ENCODE data around the gene SLC8A1. TPM values are rescaled to one million over a fixed set of nuclear protein-coding genes. Genes with fewer than 3 reads are reported as not detected.

The SLC8A1 gene
- total and polyA plus RNA-seq, 8 donors, result 0.31 to 105 (median 14.0) TPM

GRCh38 chr2:40168546-40168945, 283.3 kb downstream of the SLC8A1 start:
- DNase-seq, result no peak
- Histone ChIP-seq H3K9me3 (no peaks in the 10 kb centered on the region), H3K4me3 (no peak overlapping the region), H3K27ac (no peak overlapping the region), H3K27me3 (no peaks in the 10 kb centered on the region), H3K36me3 (no peaks in the 10 kb centered on the region), H3K4me1 (peaks cover 12 to 31% (median 14%) of the 10 kb centered on the region in 4 donors)
- 0 to 61% (median 27%) methylated on average over 1 of the region's 1 CpG for whole genome bisulfite sequencing, 5 donors
- intact Hi-C loops (cut with DNase I; ENCODE audit: low total_unique reads), result no loop called here
- TF ChIP-seq EP300 (IDR thresholded peaks at IDR 0.05) (no peak), POLR2A (IDR thresholded peaks at IDR 0.05) (no peak), POLR2AphosphoS5 (IDR thresholded peaks at IDR 0.05) (no peak)
- TF ChIP-seq, protein P1, sequence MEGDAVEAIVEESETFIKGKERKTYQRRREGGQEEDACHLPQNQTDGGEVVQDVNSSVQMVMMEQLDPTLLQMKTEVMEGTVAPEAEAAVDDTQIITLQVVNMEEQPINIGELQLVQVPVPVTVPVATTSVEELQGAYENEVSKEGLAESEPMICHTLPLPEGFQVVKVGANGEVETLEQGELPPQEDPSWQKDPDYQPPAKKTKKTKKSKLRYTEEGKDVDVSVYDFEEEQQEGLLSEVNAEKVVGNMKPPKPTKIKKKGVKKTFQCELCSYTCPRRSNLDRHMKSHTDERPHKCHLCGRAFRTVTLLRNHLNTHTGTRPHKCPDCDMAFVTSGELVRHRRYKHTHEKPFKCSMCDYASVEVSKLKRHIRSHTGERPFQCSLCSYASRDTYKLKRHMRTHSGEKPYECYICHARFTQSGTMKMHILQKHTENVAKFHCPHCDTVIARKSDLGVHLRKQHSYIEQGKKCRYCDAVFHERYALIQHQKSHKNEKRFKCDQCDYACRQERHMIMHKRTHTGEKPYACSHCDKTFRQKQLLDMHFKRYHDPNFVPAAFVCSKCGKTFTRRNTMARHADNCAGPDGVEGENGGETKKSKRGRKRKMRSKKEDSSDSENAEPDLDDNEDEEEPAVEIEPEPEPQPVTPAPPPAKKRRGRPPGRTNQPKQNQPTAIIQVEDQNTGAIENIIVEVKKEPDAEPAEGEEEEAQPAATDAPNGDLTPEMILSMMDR (IDR thresholded peaks at IDR 0.05), result no peak

DNA sequence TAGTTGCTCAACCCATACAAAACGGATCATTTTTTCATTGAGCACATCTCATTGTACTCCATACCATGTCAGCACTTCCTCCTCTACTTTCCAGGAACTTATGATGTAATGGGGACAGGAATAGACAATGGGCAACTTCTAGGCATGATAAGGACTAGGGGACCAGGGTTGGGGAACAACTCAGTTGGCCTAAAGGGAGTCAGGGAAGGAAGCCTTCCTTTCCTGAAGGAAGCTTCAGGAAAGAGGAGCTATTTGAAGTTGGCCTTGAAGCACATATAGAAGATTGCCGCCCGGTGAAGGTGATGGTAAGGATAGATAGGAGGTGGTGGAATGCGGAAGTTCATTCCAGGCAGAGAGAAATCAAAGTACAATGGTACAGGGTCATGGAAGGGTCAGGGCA, 283.9 kb downstream of the SLC8A1 start:
- H3K27ac ChIP-seq, result no peak overlapping the region
- DNase-seq, result no peak
- TF ChIP-seq POLR2A (IDR thresholded peaks at IDR 0.05) (no peak), EP300 (IDR thresholded peaks at IDR 0.05) (no peak), POLR2AphosphoS5 (IDR thresholded peaks at IDR 0.05) (no peak)
- TF ChIP-seq, protein P1 (IDR thresholded peaks at IDR 0.05), result no peak
- no peak overlapping the region for H3K4me3 ChIP-seq
- no peaks in the 10 kb centered on the region for H3K27me3 ChIP-seq
- WGBS, 5 donors, result 59 to 76% (median 69%) methylated on average over 4 of the region's 4 CpGs
- H3K9me3 ChIP-seq, result no peaks in the 10 kb centered on the region
- H3K4me1 ChIP-seq, result peaks cover 12 to 31% (median 14%) of the 10 kb centered on the region in 4 donors
- intact Hi-C loops (cut with DNase I; ENCODE audit: low total_unique reads), result no loop called here
- H3K36me3 ChIP-seq, result no peaks in the 10 kb centered on the region

GRCh38 chr2:40166006-40166405, 285.9 kb downstream of the SLC8A1 start:
- no peak overlapping the region for H3K4me3 ChIP-seq
- intact Hi-C loops (cut with DNase I; ENCODE audit: low total_unique reads), result no loop called here
- H3K9me3 ChIP-seq, result no peaks in the 10 kb centered on the region
- WGBS, 5 donors, result 40 to 66% (median 44%) methylated on average over 2 of the region's 2 CpGs
- H3K27ac ChIP-seq, result peak overlapping the region in 1 of 5 donors; percentile 5
- TF ChIP-seq EP300 (IDR thresholded peaks at IDR 0.05) (no peak), POLR2A (IDR thresholded peaks at IDR 0.05) (no peak), POLR2AphosphoS5 (IDR thresholded peaks at IDR 0.05) (no peak)
- TF ChIP-seq, protein P1 (IDR thresholded peaks at IDR 0.05), result no peak
- peaks cover 12 to 31% (median 14%) of the 10 kb centered on the region in 4 donors for H3K4me1 ChIP-seq
- no peak for DNase-seq
- H3K27me3 ChIP-seq, result no peaks in the 10 kb centered on the region
- H3K36me3 ChIP-seq, result no peaks in the 10 kb centered on the region

- TF ChIP-seq, protein P1 (IDR thresholded peaks at IDR 0.05), result no peak
- peak in 2 of 3 donors; percentile 22 to 31 for TF ChIP-seq POLR2AphosphoS5 (IDR thresholded peaks at IDR 0.05)
- 14 to 29% (median 17%) methylated on average over 4 of the region's 4 CpGs for WGBS, 5 donors
Measured at GRCh38 chr2:40165509-40165844, 286.4 kb downstream of the SLC8A1 start.

More at GRCh38 chr2:40165509-40165844, 286.4 kb downstream of the SLC8A1 start:
- Histone ChIP-seq H3K27me3 (no peaks in the 10 kb centered on the region), H3K36me3 (no peaks in the 10 kb centered on the region), H3K4me1 (peaks cover 12 to 31% (median 14%) of the 10 kb centered on the region in 4 donors), H3K27ac (peak overlapping the region in 3 of 5 donors; percentile 1 to 7 (median 5)), H3K9me3 (no peaks in the 10 kb centered on the region), H3K4me3 (no peak overlapping the region)
- peak in 1 of 2 donors; percentile 60 for DNase-seq
- intact Hi-C loops (cut with DNase I; ENCODE audit: low total_unique reads), result no loop called here
